Measurements from ENCODE around the gene TFCP2. TPM values are rescaled to one million over a fixed set of nuclear protein-coding genes. Genes with fewer than 3 reads are reported as not detected.
"Not testable (repeated sequence)": the region's sequence is repeated elsewhere in the genome, so short reads cannot be mapped to it uniquely, and the experiment has no call there.

TFCP2 gene
- total and polyA plus RNA-seq, 10 donors, result 10.2 to 33.1 (median 24.0) TPM

- no peaks in the 10 kb centered on the region for H3K27me3 ChIP-seq (replicated peaks in 1 of 7)
- TF ChIP-seq POLR2AphosphoS5 (IDR thresholded peaks at IDR 0.05) (no peak), CTCF (IDR thresholded peaks at IDR 0.05 in 8 of 11, conservative IDR thresholded peaks at IDR 0.05 in 3 of 11) (no peak), POLR2A (IDR thresholded peaks at IDR 0.05) (no peak)
- no peaks in the 10 kb centered on the region for H3K36me3 ChIP-seq
- DNase-seq, result no peak
- H3K27ac ChIP-seq, result peak overlapping the region; percentile 67 to 96 (median 94)
- intact Hi-C loops (cut with DNase I; ENCODE audit: low total_unique reads), result no loop called here
- peaks cover 6 to 53% (median 26%) of the 10 kb centered on the region in 6 donors for H3K4me1 ChIP-seq
- 3 to 5% (median 3%) methylated on average over 18 of the region's 18 CpGs for WGBS, 5 donors
- H3K9me3 ChIP-seq, result no peaks in the 10 kb centered on the region
- H3K4me3 ChIP-seq, result peak overlapping the region; percentile 32 to 97 (median 79)
Observed at GRCh38 chr12:51082561-51083125, 90.3 kb downstream of the TFCP2 start.

GRCh38 chr12:51081421-51081820 is 91.5 kb downstream of the TFCP2 start:
- intact Hi-C loops (cut with DNase I; ENCODE audit: low total_unique reads), result no loop called here
- 70 to 92% (median 76%) methylated on average over 1 of the region's 1 CpG for WGBS, 5 donors
- H3K36me3 ChIP-seq, result peaks cover 0 to under 1% (median 0%) of the 10 kb centered on the region in 6 donors
- no peaks in the 10 kb centered on the region for H3K27me3 ChIP-seq (replicated peaks in 1 of 7)
- peak overlapping the region in 1 of 8 donors; percentile 96 for H3K27ac ChIP-seq
- H3K4me1 ChIP-seq, result peaks cover 6 to 64% (median 27%) of the 10 kb centered on the region in 6 donors
- no peaks in the 10 kb centered on the region for H3K9me3 ChIP-seq
- H3K4me3 ChIP-seq, result no peak overlapping the region
- TF ChIP-seq CTCF (IDR thresholded peaks at IDR 0.05 in 8 of 11, conservative IDR thresholded peaks at IDR 0.05 in 3 of 11), result no peak
- TF ChIP-seq POLR2AphosphoS5 (IDR thresholded peaks at IDR 0.05), result no peak
- TF ChIP-seq POLR2A (IDR thresholded peaks at IDR 0.05), result no peak
- no peak for DNase-seq

GRCh38 chr12:51080136-51080535 is 92.8 kb downstream of the TFCP2 start:
- Histone ChIP-seq H3K27me3 (replicated peaks in 1 of 7) (no peaks in the 10 kb centered on the region), H3K36me3 (peaks cover 0 to 13% (median 0%) of the 10 kb centered on the region in 6 donors), H3K9me3 (no peaks in the 10 kb centered on the region), H3K27ac (no peak overlapping the region), H3K4me3 (no peak overlapping the region), H3K4me1 (peaks cover 6 to 63% (median 32%) of the 10 kb centered on the region in 6 donors)
- intact Hi-C loops (cut with DNase I; ENCODE audit: low total_unique reads), result no loop called here
- no peak for DNase-seq
- TF ChIP-seq POLR2A (IDR thresholded peaks at IDR 0.05) (no peak), POLR2AphosphoS5 (IDR thresholded peaks at IDR 0.05) (no peak), CTCF (IDR thresholded peaks at IDR 0.05 in 8 of 11, conservative IDR thresholded peaks at IDR 0.05 in 3 of 11) (no peak)
- 79 to 91% (median 90%) methylated on average over 4 of the region's 4 CpGs for WGBS, 5 donors

- H3K27ac ChIP-seq; H3K9me3 ChIP-seq; DNase-seq; H3K27me3 ChIP-seq (replicated peaks in 1 of 7); intact Hi-C loops (cut with DNase I; ENCODE audit: low total_unique reads); H3K4me3 ChIP-seq: not testable (repeated sequence)
- Histone ChIP-seq H3K4me1 (peaks cover 6 to 59% (median 30%) of the 10 kb centered on the region in 6 donors), H3K36me3 (peaks cover 0 to 25% (median 2%) of the 10 kb centered on the region in 6 donors)
- 95 to 98% (median 97%) methylated on average over 6 of the region's 6 CpGs for WGBS, 5 donors
Observed at GRCh38 chr12:51078866-51079265, 94.1 kb downstream of the TFCP2 start.

GRCh38 chr12:51078346-51078745 is 94.6 kb downstream of the TFCP2 start:
- 53 to 75% (median 58%) methylated on average over 5 of the region's 5 CpGs for WGBS, 5 donors
- intact Hi-C loops (cut with DNase I; ENCODE audit: low total_unique reads), result not testable (repeated sequence)
- peaks cover 0 to 30% (median 7%) of the 10 kb centered on the region in 6 donors for H3K36me3 ChIP-seq

More at GRCh38 chr12:51078346-51078745, 94.6 kb downstream of the TFCP2 start:
- not testable (repeated sequence) for DNase-seq; H3K27me3 ChIP-seq (replicated peaks in 1 of 7); H3K9me3 ChIP-seq; H3K27ac ChIP-seq; H3K4me3 ChIP-seq
- peaks cover 6 to 55% (median 25%) of the 10 kb centered on the region in 6 donors for H3K4me1 ChIP-seq
